NK-92 treated with Interleukin-12 subunit alpha and Interleukin-12 subunit beta, amount 100 ng/mL, for 24 hours (cell line): Measurements from ENCODE around the gene ARSB.

ENCODE experiments used
- DNase-seq: peaks from one replicate; lab custom pipeline; 2025; lab: John Stamatoyannopoulos, UW

The ARSB gene

GRCh38 chr5:78804995-78805394, 180.1 kb downstream of the ARSB start:
- no peak for DNase-seq

- no peak for DNase-seq
These were observed 181.2 kb downstream of the ARSB start for GRCh38 chr5:78803941-78804340.

- no peak for DNase-seq
These were observed 181.8 kb downstream of the ARSB start for GRCh38 chr5:78803353-78803752.

- DNase-seq = no peak
These were observed 183.7 kb downstream of the ARSB start for GRCh38 chr5:78801413-78801812.

GRCh38 chr5:78799266-78800017, 185.7 kb downstream of the ARSB start:
- DNase-seq = no peak

- no peak for DNase-seq
These were observed 186.5 kb downstream of the ARSB start for GRCh38 chr5:78798673-78799029.

GRCh38 chr5:78797936-78798672, 187.0 kb downstream of the ARSB start:
- no peak for DNase-seq

GRCh38 chr5:78795757-78796156, 189.4 kb downstream of the ARSB start:
- DNase-seq = no peak

GRCh38 chr5:78794693-78795215, 190.4 kb downstream of the ARSB start:
- no peak for DNase-seq

GRCh38 chr5:78793907-78794662, 191.0 kb downstream of the ARSB start:
- no peak for DNase-seq

- DNase-seq = no peak
These were observed 192.6 kb downstream of the ARSB start for GRCh38 chr5:78792345-78793055.

- no peak for DNase-seq
These were observed 193.5 kb downstream of the ARSB start for GRCh38 chr5:78791501-78792100.

GRCh38 chr5:78787783-78788182, 197.3 kb downstream of the ARSB start:
- DNase-seq = no peak

- no peak for DNase-seq
These were observed 199.7 kb downstream of the ARSB start for GRCh38 chr5:78785454-78785853.

- DNase-seq = no peak
These were observed 201.5 kb downstream of the ARSB start for GRCh38 chr5:78783434-78784130.

- DNase-seq = no peak
These were observed 202.4 kb downstream of the ARSB start for GRCh38 chr5:78782728-78783127.

GRCh38 chr5:78781611-78782286, 203.4 kb downstream of the ARSB start:
- DNase-seq = no peak

- no peak for DNase-seq
These were observed 205.1 kb downstream of the ARSB start for GRCh38 chr5:78779771-78780616.

GRCh38 chr5:78779262-78779661, 205.8 kb downstream of the ARSB start:
- no peak for DNase-seq
